IPS-11a (cell line): ENCODE results near the gene PFN3.
"Not testable (repeated sequence)": the region's sequence is repeated elsewhere in the genome, so short reads cannot be mapped to it uniquely, and the experiment has no call there.

Source experiments
- H3K4me3 ChIP-seq: one replicate; pipeline ENCODE4 v1.5.1; 2013; ENCODE audit warnings: low read depth, low read length, control low read depth

PFN3 gene

DNA sequence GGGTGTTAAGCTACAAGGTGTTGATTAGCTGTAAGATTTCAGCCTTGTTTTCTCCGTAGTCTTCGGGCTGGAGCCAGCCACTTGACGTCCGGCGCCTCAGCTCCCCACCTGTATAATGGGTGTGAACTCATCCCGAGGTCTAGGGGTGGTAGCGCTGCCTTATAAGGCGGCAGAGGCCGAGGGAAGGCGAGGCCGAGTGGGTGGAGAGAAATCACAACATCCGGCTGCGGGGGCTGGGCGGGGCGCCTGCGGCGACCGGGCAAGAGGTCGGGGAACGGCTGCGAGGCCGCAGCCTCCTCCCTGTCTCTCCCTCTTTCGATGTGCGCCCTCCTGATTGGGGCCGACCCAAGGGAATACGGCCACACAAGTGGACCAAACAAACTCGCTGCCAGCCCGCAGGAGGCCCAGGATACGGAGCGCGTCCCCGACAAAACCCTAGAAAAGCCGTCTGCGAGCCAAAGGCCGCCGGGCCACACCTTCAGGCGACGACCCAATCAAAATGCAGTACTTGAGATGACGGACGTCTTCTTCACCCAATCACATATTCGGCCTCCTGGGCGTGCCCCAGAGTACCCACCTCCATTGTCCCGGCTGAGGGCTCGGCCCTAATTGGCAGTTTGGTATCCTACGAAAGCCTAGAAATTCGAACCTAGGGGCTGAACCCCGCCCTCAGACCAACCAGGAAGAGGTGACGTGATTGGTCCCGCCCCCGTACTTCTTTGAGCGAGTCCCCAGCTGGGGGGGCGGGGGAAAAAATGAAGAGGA lies 25.5 kb upstream of the PFN3 start:
- peak overlapping the region; percentile 68 for H3K4me3 ChIP-seq

GRCh38 chr5:177425196-177425800 lies 24.8 kb upstream of the PFN3 start:
- H3K4me3 ChIP-seq, result peak overlapping the region; percentile 68

DNA sequence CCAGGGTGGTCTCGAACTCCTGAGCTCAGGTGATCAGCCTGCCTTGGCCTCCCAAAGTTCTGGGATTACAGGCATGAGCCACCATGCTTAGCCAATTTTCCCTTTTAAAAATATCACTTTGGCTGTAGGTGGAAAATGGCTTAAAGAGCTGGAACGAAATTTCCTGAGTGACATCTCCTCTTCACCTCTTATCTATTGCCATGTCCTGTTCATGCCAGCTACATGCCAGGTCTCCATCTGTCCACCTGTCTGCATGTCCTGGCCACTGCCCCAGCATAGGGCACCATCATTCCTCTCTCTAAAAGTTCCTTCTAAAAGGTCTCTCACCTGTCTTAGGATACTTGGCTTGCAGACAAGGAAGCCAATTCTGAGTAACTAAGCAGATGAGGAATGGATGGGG lies 23.2 kb upstream of the PFN3 start:
- no peak overlapping the region for H3K4me3 ChIP-seq

DNA sequence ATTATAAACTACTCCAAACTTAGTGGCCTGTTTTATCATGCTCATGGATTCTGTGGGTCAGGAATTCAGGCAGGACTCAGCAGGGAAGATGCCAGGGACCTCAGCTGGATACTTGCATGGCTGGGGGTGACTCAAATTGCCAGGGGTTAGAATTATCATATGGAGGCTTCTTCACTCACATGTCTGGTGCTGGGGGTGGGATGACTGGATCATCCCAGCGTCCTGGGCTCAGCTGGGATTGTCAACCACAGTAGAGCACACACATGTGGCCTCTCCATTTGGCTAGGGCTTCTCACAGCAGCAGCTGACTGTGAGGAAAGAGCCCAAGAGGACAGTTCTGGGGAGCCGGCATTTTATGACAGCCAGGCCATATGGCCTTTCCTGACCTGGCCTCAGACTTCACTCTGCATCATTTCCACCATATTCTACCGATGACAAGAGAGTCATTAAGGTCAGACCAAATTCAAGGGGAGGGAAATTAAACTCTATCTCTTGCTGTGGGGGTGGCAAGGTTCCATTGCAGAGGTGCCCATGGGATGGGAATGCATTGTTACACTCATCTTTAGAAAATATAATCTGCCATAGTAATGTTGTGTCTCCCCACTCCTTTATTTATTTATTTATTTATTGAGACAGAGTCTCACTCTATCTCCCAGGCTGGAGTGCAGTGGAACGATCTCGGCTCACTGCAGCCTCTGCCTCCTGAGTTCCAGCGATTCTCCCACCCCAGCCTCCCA lies 20.8 kb upstream of the PFN3 start:
- H3K4me3 ChIP-seq, result no peak overlapping the region

DNA sequence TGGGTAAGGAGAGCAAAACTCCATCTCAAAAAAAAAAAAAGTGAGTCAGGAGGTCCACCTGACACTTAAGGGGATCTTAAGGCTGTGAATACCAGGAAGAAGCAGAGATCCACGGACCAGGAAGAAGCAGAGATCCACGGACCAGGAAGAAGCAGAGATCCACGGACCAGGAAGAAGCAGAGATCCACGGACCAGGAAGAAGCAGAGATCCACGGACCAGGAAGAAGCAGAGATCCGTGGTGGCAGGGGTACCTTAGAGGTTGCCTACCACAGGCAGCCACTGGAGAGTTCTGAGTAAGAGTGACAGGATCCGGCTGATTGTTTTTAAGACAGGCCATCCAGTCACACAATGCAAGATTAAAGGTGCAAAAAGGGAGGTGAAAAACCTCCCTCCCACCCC lies 20.0 kb upstream of the PFN3 start:
- not testable (repeated sequence) for H3K4me3 ChIP-seq

DNA sequence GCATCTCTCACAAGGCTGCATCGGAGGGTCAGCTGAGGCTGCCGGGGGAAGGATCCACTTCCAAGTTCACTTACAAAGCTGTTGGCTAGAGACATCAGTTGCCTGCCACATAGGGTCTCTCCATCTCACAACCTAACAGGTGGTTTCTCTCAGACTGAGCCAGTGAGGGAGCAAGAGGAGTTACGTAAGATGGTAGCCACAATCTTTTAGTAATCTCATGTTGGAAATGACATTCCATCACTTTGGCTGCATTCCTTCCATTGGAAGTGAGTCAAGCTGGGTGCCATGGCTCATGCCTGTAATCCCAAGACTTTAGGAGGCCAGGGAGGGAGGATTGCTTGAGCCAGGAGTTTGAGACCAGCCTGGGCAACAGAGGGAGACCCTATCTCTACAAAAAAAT lies 18.6 kb upstream of the PFN3 start:
- H3K4me3 ChIP-seq, result no peak overlapping the region

DNA sequence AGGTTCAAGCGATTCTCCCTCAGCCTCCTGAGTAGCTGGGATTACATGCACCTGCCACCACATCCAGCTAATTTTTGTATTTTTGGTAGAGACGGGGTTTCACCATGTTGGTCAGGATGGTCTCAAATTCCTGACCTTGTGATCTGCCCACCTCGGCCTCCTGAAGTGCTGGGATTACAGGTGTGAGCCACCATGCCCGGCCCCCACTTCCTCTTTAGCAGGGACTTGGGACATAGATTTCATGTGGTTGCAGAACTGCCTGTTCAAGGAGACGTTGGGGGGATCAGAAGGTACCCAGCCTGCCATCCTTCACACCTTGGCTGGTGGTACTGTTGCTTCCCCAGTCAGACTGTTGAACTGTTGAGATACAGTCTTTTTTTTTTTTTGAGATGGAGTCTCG lies 16.6 kb upstream of the PFN3 start:
- H3K4me3 ChIP-seq, result not testable (repeated sequence)

DNA sequence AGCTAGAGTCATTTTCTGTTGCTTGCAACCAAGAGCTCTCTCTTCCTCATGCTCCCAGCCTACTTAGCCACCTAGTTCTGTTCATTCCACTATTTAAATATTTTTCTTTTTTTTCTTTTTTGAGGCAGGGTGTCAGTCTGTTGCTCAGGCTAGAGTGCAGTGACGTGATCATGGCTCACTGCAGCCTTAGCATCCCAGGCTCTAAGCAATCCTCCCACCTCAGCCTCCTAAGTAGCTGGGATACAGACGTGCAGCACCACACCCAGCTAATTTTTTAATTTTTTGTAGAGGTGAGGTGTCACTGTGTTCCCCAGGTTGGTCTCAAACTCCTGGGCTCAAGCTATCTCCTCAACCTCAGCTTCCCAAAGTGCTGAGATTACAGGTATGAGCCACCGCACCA lies 14.0 kb upstream of the PFN3 start:
- H3K4me3 ChIP-seq, result no peak overlapping the region

GRCh38 chr5:177412603-177413233 lies 12.3 kb upstream of the PFN3 start:
- no peak overlapping the region for H3K4me3 ChIP-seq

GRCh38 chr5:177410575-177410974 lies 10.1 kb upstream of the PFN3 start:
- H3K4me3 ChIP-seq, result no peak overlapping the region

GRCh38 chr5:177409043-177409801 lies 8.8 kb upstream of the PFN3 start, which contains the start of gene F12:
F12 (minus strand) TSS chr5:177409564; CDS start chr5:177409527, 37 bp downstream.
- H3K4me3 ChIP-seq, result no peak within 1 kb of the TSS

- no peak overlapping the region for H3K4me3 ChIP-seq
Observed at GRCh38 chr5:177405805-177406204, 5.3 kb upstream of the PFN3 start.

DNA sequence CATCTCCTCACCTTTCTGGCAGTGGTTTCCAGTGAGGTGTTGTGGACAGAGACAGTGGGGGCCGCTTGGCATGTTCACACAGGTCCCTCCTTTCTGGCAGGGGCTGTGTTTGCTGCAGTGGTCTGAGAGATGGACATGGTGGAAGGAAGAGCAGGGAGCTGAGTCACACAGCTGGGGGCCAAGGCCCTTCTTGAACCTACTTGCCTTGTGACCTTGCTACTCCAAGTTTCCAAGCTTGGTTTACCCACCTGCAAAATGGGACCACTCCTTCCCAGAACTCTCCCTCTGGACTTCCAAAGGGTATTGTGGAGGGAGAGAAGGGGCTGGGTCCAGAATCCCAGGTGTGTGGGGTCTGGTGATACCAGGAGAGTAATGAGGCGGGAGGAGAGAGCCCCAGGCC lies 4.9 kb upstream of the PFN3 start:
- no peak overlapping the region for H3K4me3 ChIP-seq

DNA sequence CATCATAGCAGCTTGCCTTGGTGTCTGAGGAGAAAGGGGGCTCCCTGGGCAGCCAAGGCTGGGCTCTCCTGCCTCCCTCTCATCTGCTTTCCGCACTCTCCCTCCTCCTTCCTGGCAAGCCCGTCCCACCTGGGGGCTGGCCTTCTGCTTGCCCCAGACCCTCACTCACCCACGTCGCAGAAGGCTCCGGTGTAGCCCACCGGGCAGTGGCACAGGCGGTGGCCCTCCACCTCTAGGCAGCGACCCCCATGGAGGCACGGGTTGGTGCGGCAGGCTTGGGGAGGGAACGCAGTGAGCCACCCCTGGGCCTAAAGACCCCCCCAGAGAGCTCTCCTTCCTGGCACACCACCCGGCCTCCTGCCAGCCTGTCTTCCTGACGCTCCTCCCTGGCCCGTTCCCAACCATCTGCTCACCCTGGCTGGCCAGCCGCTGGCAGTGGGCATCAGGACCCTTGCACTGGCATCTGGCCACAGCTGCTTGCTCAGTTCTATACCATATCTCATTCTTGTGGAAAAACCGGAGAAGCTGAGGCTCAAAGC lies 4.2 kb upstream of the PFN3 start:
- peak overlapping the region; percentile 33 for H3K4me3 ChIP-seq

DNA sequence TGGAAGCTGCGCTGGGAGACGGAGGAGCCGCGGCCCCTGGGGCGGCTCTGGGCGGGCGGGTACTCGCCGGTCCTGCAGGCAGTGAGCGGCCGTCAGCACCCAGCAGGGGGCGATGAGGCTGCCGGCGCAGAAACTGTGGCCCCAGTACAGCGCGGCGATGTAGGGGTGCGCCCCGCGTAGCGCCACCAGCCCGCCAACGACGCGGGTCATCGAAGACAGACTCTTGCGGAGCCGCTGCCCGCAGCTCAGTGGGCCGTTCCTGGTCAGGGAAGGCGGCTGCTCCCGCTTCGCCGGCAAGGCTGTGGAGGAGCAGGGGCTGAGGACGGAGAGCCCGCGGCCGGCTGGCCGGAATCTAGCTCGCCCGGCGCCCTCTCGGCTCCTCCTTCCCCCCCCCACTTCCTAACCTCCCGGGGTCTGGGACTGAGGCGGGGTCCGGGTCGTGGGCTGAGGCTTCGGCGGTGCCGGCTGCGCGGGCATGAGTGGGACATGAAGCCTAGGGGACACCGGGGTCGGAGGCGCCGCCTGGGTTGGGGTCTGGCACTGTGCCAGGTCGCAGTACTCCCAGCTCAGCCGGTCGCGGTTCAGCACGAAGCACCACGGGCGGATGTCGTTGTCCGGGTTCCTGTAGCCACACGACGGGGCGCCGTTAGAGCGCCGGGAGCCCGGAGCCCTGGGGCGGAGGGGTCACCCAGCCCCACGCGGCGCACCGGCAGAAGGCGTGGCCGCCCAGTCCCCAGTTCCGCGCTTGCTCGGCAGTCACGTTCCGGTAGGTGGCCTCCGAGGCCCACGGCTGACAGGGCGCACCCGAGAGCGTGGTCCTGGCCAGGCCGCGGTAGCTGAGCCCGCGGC lies 3.6 kb upstream of the PFN3 start:
- H3K4me3 ChIP-seq, result peak overlapping the region; percentile 33

GRCh38 chr5:177403102-177403791 lies 2.8 kb upstream of the PFN3 start:
- peak overlapping the region; percentile 27 for H3K4me3 ChIP-seq

- H3K4me3 ChIP-seq, result no peak overlapping the region
Observed at GRCh38 chr5:177402271-177403043, 2.0 kb upstream of the PFN3 start.

DNA sequence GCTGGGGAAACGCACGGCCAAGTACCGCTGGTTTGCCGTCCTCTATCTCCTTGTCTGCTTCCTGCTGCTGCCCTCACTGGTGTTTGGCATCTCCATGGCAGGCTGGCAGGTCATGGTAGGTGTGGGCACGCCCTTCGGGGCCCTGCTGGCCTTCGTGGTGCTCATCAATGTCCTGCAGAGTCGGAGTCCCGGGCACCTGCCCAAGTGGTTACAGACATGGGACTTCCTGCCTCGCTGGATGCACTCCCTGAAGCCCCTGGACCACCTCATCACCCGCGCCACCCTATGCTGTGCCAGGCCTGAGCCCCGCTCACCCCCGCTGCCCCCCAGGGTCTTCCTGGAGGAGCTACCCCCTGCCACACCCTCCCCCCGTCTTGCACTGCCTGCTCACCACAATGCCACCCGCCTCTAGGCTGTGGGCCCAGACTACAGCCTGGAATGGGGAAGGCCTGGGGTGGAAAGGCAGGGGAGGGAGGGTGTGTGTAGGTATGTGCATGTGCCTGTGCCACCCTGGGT lies 2.5 kb downstream of the PFN3 start:
- H3K4me3 ChIP-seq, result no peak overlapping the region
